Type B pancreatic cell (in vitro differentiated cells): Measurements from ENCODE around the gene KIAA1671. TPM values are rescaled to one million over a fixed set of nuclear protein-coding genes. Genes with fewer than 3 reads are reported as not detected.

Experiments used
- DNase-seq: peaks from one replicate; pipeline ENCODE4 v3.0.0; 2021; ENCODE audit warnings: mixed read lengths; ENCODE audit not compliant: unreplicated experiment; ENCODE audit errors: extremely low spot score
- H3K27ac Mint-ChIP-seq: 2 replicates; pipeline ENCODE4 v1.8.0; 2021; ENCODE audit warnings: mild to moderate bottlenecking, mixed read lengths
- H3K27me3 Mint-ChIP-seq: 2 replicates; pipeline ENCODE4 v1.8.0; 2021; ENCODE audit warnings: mixed read lengths
- H3K36me3 Mint-ChIP-seq: 2 replicates; pipeline ENCODE4 v1.8.0; 2021; ENCODE audit warnings: mixed read lengths
- H3K4me1 Mint-ChIP-seq: one replicate; pipeline ENCODE4 v1.8.0; 2021; ENCODE audit warnings: mixed read lengths; ENCODE audit not compliant: unreplicated experiment
- H3K4me3 Mint-ChIP-seq: 2 replicates; pipeline ENCODE4 v1.8.0; 2021; ENCODE audit warnings: mild to moderate bottlenecking, mixed read lengths
- H3K9me3 Mint-ChIP-seq: 2 replicates; pipeline ENCODE4 v1.8.0; 2021; ENCODE audit warnings: mixed read lengths
- total RNA-seq: library from RNA; stranded (reverse); gene quantifications from 2 replicates; pipeline ENCODE4 v1.2.1, GENCODE V29; 2021; ENCODE audit warnings: low replicate concordance
- TF ChIP-seq, protein P1 (sequence below): fragments of 200-600 bp; sonication (generic); conservative IDR thresholded peaks from 2 replicates; pipeline ENCODE4 v1.5.0; 2021; ENCODE audit warnings: antibody characterized with exemption, mild to moderate bottlenecking

The KIAA1671 gene
- total RNA-seq, 1 donor from 2014 or later = 22.9 TPM

DNA sequence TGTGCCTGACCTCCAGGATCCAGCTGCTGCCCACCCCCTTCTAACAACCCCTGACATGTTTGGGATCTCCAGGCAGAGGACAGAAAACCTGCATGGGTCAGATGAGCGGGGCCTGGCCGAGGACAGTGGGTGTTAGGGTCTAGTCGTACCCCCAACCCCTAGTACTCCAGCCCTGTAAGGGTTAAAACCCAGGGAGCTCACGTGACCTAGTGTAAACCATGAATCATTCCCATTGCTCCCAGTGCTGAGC lies 158.0 kb downstream of the KIAA1671 start:
- DNase-seq = no peak
- no peaks in the 10 kb centered on the region for H3K27me3 Mint-ChIP-seq
- no peaks in the 10 kb centered on the region for H3K36me3 Mint-ChIP-seq
- no peaks in the 10 kb centered on the region for H3K9me3 Mint-ChIP-seq
- TF ChIP-seq, protein P1, sequence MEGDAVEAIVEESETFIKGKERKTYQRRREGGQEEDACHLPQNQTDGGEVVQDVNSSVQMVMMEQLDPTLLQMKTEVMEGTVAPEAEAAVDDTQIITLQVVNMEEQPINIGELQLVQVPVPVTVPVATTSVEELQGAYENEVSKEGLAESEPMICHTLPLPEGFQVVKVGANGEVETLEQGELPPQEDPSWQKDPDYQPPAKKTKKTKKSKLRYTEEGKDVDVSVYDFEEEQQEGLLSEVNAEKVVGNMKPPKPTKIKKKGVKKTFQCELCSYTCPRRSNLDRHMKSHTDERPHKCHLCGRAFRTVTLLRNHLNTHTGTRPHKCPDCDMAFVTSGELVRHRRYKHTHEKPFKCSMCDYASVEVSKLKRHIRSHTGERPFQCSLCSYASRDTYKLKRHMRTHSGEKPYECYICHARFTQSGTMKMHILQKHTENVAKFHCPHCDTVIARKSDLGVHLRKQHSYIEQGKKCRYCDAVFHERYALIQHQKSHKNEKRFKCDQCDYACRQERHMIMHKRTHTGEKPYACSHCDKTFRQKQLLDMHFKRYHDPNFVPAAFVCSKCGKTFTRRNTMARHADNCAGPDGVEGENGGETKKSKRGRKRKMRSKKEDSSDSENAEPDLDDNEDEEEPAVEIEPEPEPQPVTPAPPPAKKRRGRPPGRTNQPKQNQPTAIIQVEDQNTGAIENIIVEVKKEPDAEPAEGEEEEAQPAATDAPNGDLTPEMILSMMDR = no peak
- H3K4me3 Mint-ChIP-seq = peak overlapping the region; percentile 93
- peak overlapping the region; percentile 87 for H3K27ac Mint-ChIP-seq
- H3K4me1 Mint-ChIP-seq = peaks cover 41% of the 10 kb centered on the region

GRCh38 chr22:25110846-25111578 lies 158.5 kb downstream of the KIAA1671 start:
- peak; percentile 77 for DNase-seq
- peak overlapping the region; percentile 93 for H3K4me3 Mint-ChIP-seq
- no peaks in the 10 kb centered on the region for H3K27me3 Mint-ChIP-seq
- peaks cover 41% of the 10 kb centered on the region for H3K4me1 Mint-ChIP-seq
- peak overlapping the region; percentile 87 for H3K27ac Mint-ChIP-seq
- no peaks in the 10 kb centered on the region for H3K9me3 Mint-ChIP-seq
- TF ChIP-seq, protein P1 = peak; percentile 71
- H3K36me3 Mint-ChIP-seq = no peaks in the 10 kb centered on the region

- H3K27me3 Mint-ChIP-seq = no peaks in the 10 kb centered on the region
- TF ChIP-seq, protein P1 = peak; percentile 42
- no peaks in the 10 kb centered on the region for H3K9me3 Mint-ChIP-seq
- H3K4me3 Mint-ChIP-seq = peak overlapping the region; percentile 93
- peak overlapping the region; percentile 86 for H3K27ac Mint-ChIP-seq
- no peaks in the 10 kb centered on the region for H3K36me3 Mint-ChIP-seq
- DNase-seq = no peak
- peaks cover 41% of the 10 kb centered on the region for H3K4me1 Mint-ChIP-seq
These were observed 159.3 kb downstream of the KIAA1671 start for GRCh38 chr22:25111579-25112517.

- DNase-seq = no peak
- H3K36me3 Mint-ChIP-seq = no peaks in the 10 kb centered on the region
- peak overlapping the region; percentile 86 for H3K27ac Mint-ChIP-seq
- H3K27me3 Mint-ChIP-seq = no peaks in the 10 kb centered on the region
- peak overlapping the region; percentile 93 for H3K4me3 Mint-ChIP-seq
- peaks cover 41% of the 10 kb centered on the region for H3K4me1 Mint-ChIP-seq
- TF ChIP-seq, protein P1 = no peak
- no peaks in the 10 kb centered on the region for H3K9me3 Mint-ChIP-seq
These were observed 160.2 kb downstream of the KIAA1671 start for GRCh38 chr22:25112538-25113253.

DNA sequence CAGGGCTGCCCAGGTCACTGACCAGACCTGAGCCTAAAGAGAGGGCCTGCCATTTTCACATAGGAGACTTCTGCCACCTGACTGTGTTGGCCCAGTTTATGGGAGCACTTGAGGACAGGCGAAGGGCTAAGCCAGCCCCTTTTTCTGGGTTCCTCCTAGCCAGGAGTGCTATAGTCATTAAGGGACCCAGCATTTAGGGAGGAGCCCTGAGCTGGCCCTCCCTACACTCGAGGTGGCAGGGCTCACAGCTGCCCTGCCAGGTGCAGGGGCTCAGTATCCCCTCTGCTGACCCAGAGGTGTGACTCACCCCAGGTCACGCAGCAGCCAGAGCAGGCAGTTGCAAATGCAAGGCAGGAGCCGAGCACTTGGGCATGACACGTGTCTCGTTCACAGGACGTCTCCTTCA lies 160.8 kb downstream of the KIAA1671 start:
- H3K36me3 Mint-ChIP-seq = no peaks in the 10 kb centered on the region
- no peak for DNase-seq
- peak overlapping the region; percentile 86 for H3K27ac Mint-ChIP-seq
- H3K27me3 Mint-ChIP-seq = no peaks in the 10 kb centered on the region
- peak overlapping the region; percentile 93 for H3K4me3 Mint-ChIP-seq
- TF ChIP-seq, protein P1 = no peak
- no peaks in the 10 kb centered on the region for H3K9me3 Mint-ChIP-seq
- peaks cover 41% of the 10 kb centered on the region for H3K4me1 Mint-ChIP-seq
